Stimulated activated effector memory CD8-positive, alpha-beta T cell treated with anti-CD3 and anti-CD28 coated beads, Interleukin-12 subunit alpha, Interleukin-12 subunit beta, amount 100 ng/mL, for 72 hours (primary cell): ENCODE measurements around the gene AGBL3.

ENCODE experiments used
- ATAC-seq: fragments of 150-1000 bp; cut with Tn5 transposase; 2 replicates; pipeline ENCODE4 v1.10.0; 2021
- DNase-seq, 2 donors: peaks; one replicate each; pipeline ENCODE4 v3.0.0; 2021 to 2022; ENCODE audit warnings: low spot score in 2 of 2
- H3K27ac Mint-ChIP-seq: one replicate; pipeline ENCODE4 v1.8.0; 2022; ENCODE audit warnings: mild to moderate bottlenecking, mixed read lengths
- H3K36me3 Mint-ChIP-seq: one replicate; pipeline ENCODE4 v1.8.0; 2022; ENCODE audit warnings: mild to moderate bottlenecking, mixed read lengths
- H3K4me1 Mint-ChIP-seq: one replicate; pipeline ENCODE4 v1.8.0; 2022; ENCODE audit warnings: mixed read lengths
- H3K4me3 Mint-ChIP-seq: one replicate; pipeline ENCODE4 v1.8.0; 2022; ENCODE audit warnings: mild to moderate bottlenecking, mixed read lengths
- H3K9me3 Mint-ChIP-seq: one replicate; pipeline ENCODE4 v1.8.0; 2022; ENCODE audit warnings: mixed read lengths

AGBL3 gene

GRCh38 chr7:135160098-135160857, 174.0 kb downstream of the AGBL3 start:
- Mint-ChIP-seq H3K4me3 (peak overlapping the region; percentile 31), H3K9me3 (peaks cover 19% of the 10 kb centered on the region), H3K36me3 (peaks cover 42% of the 10 kb centered on the region), H3K27ac (peak overlapping the region; percentile 94), H3K4me1 (peaks cover 74% of the 10 kb centered on the region)
- DNase-seq (no peak), ATAC-seq (peak; percentile 63)

GRCh38 chr7:135160858-135161653, 174.7 kb downstream of the AGBL3 start:
- Mint-ChIP-seq H3K36me3 (peaks cover 50% of the 10 kb centered on the region), H3K4me3 (no peak overlapping the region), H3K4me1 (peaks cover 79% of the 10 kb centered on the region), H3K27ac (peak overlapping the region; percentile 94), H3K9me3 (peaks cover 17% of the 10 kb centered on the region)
- ATAC-seq (no peak), DNase-seq (no peak)

DNA sequence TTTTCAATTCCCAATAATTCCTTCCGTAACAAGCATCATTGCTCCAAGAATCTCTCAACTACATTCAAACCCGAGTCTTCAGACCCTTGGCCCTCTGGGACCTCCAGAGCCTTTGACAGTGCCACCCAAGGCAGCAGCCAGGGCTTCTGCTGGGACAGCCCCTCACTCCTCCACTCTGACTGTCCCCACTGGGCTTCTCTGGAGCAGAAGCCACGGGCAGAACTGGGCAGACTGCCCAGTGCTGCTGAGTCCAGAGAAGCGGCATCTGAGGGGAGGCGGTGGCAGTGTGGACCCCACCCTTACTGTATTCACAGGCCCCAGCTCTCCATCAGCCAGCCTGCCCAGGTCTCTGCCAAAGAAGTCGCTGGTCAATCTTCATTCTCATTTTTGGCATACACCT, 175.4 kb downstream of the AGBL3 start:
- peak overlapping the region; percentile 94 for H3K27ac Mint-ChIP-seq
- no peak for ATAC-seq
- H3K36me3 Mint-ChIP-seq, result peaks cover 50% of the 10 kb centered on the region

GRCh38 chr7:135162382-135163001, 176.2 kb downstream of the AGBL3 start:
- Mint-ChIP-seq H3K27ac (peak overlapping the region; percentile 94), H3K4me1 (peaks cover 80% of the 10 kb centered on the region), H3K36me3 (peaks cover 52% of the 10 kb centered on the region), H3K4me3 (no peak overlapping the region), H3K9me3 (peaks cover 5% of the 10 kb centered on the region)
- DNase-seq, result no peak
- no peak for ATAC-seq

More for the DNA sequence above, 175.4 kb downstream of the AGBL3 start:
- no peak for DNase-seq
- H3K4me3 Mint-ChIP-seq, result no peak overlapping the region
- H3K4me1 Mint-ChIP-seq, result peaks cover 80% of the 10 kb centered on the region
- H3K9me3 Mint-ChIP-seq, result peaks cover 11% of the 10 kb centered on the region

DNA sequence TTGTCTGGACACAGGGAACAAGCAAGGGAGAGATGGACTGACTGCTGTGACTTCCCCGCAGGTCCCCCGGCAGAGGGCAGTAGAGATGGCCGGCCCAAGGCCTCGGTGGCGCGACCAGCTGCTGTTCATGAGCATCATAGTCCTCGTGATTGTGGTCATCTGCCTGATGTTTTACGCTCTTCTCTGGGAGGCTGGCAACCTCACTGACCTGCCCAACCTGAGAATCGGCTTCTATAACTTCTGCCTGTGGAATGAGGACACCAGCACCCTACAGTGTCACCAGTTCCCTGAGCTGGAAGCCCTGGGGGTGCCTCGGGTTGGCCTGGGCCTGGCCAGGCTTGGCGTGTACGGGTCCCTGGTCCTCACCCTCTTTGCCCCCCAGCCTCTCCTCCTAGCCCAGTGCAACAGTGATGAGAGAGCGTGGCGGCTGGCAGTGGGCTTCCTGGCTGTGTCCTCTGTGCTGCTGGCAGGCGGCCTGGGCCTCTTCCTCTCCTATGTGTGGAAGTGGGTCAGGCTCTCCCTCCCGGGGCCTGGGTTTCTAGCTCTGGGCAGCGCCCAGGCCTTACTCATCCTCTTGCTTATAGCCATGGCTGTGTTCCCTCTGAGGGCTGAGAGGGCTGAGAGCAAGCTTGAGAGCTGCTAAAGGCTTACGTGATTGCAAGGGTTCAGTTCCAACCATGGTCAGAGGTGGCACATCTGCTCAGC, 178.2 kb downstream of the AGBL3 start:
- Mint-ChIP-seq H3K4me3 (no peak overlapping the region), H3K4me1 (peaks cover 82% of the 10 kb centered on the region)

GRCh38 chr7:135165862-135166261, 179.6 kb downstream of the AGBL3 start:
- peaks cover 2% of the 10 kb centered on the region for H3K9me3 Mint-ChIP-seq
- ATAC-seq, result no peak
- H3K36me3 Mint-ChIP-seq, result peaks cover 72% of the 10 kb centered on the region
- H3K4me1 Mint-ChIP-seq, result peaks cover 75% of the 10 kb centered on the region
- DNase-seq, result no peak
- H3K27ac Mint-ChIP-seq, result peak overlapping the region; percentile 88
- H3K4me3 Mint-ChIP-seq, result no peak overlapping the region

More for the DNA sequence above, 178.2 kb downstream of the AGBL3 start:
- peaks cover 5% of the 10 kb centered on the region for H3K9me3 Mint-ChIP-seq
- H3K36me3 Mint-ChIP-seq, result peaks cover 68% of the 10 kb centered on the region
- no peak for ATAC-seq
- no peak for DNase-seq
- H3K27ac Mint-ChIP-seq, result peak overlapping the region; percentile 88

DNA sequence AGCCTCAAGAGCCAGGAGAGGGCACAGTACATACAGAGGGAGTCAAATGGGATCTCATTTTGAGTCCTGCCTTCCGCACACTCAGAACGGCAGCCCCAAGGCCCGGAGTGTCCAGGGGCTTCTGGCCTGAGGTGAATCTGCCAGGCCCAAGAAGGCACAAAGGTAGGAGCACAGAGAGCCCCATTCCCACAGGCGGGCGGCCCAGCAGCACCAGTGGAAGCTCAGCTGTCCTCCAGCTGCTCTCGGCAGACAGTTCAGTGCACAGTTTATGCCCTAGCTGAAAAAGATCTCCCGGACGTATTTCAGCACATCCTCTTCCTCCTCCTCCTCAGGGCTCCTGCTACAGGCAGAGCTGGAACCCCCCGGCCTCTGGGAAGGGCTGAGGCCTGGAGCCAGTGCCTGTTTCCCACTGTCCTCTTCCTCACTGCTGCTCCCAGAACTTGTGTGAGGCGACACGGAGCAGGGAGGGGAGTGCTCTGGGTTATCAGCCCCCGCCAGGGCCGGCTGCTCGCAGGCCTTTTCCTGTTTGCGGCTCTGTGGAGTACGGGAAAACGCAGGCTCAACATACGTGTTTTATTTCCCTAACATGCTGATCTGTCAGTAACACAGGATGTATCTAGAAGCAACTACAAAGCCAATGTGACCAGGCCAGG, 180.2 kb downstream of the AGBL3 start:
- Mint-ChIP-seq H3K4me1 (peaks cover 72% of the 10 kb centered on the region), H3K36me3 (peaks cover 69% of the 10 kb centered on the region), H3K4me3 (no peak overlapping the region), H3K27ac (peak overlapping the region; percentile 88), H3K9me3 (peaks cover 2% of the 10 kb centered on the region)
- no peak for ATAC-seq
- no peak for DNase-seq

DNA sequence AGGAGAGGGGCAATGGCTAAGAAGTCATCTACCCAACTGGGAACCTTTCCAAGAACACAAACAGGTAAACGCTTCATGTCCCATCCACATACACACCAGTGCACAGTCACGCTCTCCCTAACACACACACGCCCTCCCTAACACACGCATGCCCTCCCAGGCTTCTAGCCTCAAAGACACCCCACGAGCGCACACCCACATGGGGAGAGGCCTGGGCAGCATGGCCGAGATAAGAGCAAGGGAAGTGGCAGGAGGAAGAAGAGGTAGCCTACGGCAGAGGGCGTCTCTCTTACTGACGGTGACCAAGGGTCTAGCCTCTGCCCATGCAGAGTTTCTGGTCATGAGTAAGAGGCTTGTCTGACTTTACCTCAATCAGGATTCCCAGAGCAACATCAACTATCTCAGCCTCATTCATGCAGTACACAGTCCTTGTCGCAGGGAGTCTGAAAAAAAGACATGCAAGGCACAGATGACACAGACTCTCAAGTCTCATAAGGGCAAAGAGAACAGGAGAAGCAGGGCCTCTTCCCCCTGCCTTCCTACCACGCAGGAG, 181.1 kb downstream of the AGBL3 start:
- H3K27ac Mint-ChIP-seq, result peak overlapping the region; percentile 98
- no peaks in the 10 kb centered on the region for H3K9me3 Mint-ChIP-seq
- peaks cover 68% of the 10 kb centered on the region for H3K36me3 Mint-ChIP-seq
- H3K4me1 Mint-ChIP-seq, result peaks cover 68% of the 10 kb centered on the region
- DNase-seq, result no peak
- no peak for ATAC-seq
- H3K4me3 Mint-ChIP-seq, result peak overlapping the region; percentile 93

DNA sequence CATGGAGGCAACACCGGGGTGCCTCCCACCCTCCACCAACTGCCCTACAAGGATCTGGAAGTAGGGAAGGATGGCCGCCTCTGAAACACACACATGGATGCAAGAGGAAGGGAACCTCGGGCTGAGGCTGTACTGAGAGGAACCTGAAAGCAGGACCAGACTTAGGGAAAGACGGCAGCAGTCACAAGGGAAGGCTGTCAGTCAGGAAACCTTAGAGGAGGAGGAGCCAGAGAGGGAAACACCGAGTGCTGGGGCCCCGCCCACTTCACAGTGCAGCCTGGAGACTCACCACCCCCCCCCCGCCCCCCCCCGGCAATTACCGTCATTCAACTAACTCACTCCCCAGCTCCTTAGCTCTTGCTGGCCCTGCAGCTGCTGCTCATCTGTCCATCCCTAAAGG, 181.7 kb downstream of the AGBL3 start:
- Mint-ChIP-seq H3K36me3 (peaks cover 69% of the 10 kb centered on the region), H3K9me3 (no peaks in the 10 kb centered on the region), H3K27ac (peak overlapping the region; percentile 98), H3K4me1 (peaks cover 67% of the 10 kb centered on the region), H3K4me3 (peak overlapping the region; percentile 93)
- DNase-seq, result no peak
- ATAC-seq, result no peak

- ATAC-seq, result no peak
- DNase-seq, result no peak
- Mint-ChIP-seq H3K9me3 (no peaks in the 10 kb centered on the region), H3K4me3 (peak overlapping the region; percentile 93), H3K27ac (peak overlapping the region; percentile 98), H3K4me1 (peaks cover 67% of the 10 kb centered on the region), H3K36me3 (peaks cover 69% of the 10 kb centered on the region)
Observed at GRCh38 chr7:135168489-135169140, 182.3 kb downstream of the AGBL3 start.

- H3K36me3 Mint-ChIP-seq, result peaks cover 62% of the 10 kb centered on the region
- ATAC-seq, result peak; percentile 72
- peak overlapping the region; percentile 93 for H3K4me3 Mint-ChIP-seq
- H3K27ac Mint-ChIP-seq, result peak overlapping the region; percentile 98
- H3K9me3 Mint-ChIP-seq, result no peaks in the 10 kb centered on the region
- DNase-seq, result peak; percentile 42 to 82
- peaks cover 61% of the 10 kb centered on the region for H3K4me1 Mint-ChIP-seq
Observed at GRCh38 chr7:135169141-135169963, 183.0 kb downstream of the AGBL3 start.

GRCh38 chr7:135169964-135170273, 183.6 kb downstream of the AGBL3 start:
- H3K36me3 Mint-ChIP-seq, result peaks cover 59% of the 10 kb centered on the region
- H3K4me3 Mint-ChIP-seq, result peak overlapping the region; percentile 93
- DNase-seq, result no peak
- ATAC-seq, result no peak
- no peaks in the 10 kb centered on the region for H3K9me3 Mint-ChIP-seq
- H3K27ac Mint-ChIP-seq, result peak overlapping the region; percentile 98
- peaks cover 61% of the 10 kb centered on the region for H3K4me1 Mint-ChIP-seq

- Mint-ChIP-seq H3K4me1 (peaks cover 56% of the 10 kb centered on the region), H3K36me3 (peaks cover 53% of the 10 kb centered on the region), H3K27ac (peak within 1 kb of the TSS; percentile 98), H3K4me3 (peak within 1 kb of the TSS; percentile 93), H3K9me3 (no peaks in the 10 kb centered on the region)
- peak; percentile 89 for ATAC-seq
- peak; percentile 84 to 91 for DNase-seq
Observed at GRCh38 chr7:135170274-135170997, 184.1 kb downstream of the AGBL3 start, which contains the start of gene CYREN. Gene CYREN, minus strand, starts transcription at chr7:135170707. Its CDS starts 1,785 bp downstream, at chr7:135168922.
